ENCODE measurements around the gene UVRAG. TPM values are rescaled to one million over a fixed set of nuclear protein-coding genes. Genes with fewer than 3 reads are reported as not detected.

Gene UVRAG
- total RNA-seq, 4 donors from 2014 or later = 27.3 to 38.7 (median 33.6) TPM

- H3K27ac ChIP-seq = peak overlapping the region in 2 of 4 donors; percentile 8 to 26
- H3K4me1 ChIP-seq = peaks cover 0 to 33% (median 17%) of the 10 kb centered on the region in 4 donors
- H3K36me3 ChIP-seq = peaks cover 0 to 10% (median 0%) of the 10 kb centered on the region in 3 donors
- TF ChIP-seq EP300 (IDR thresholded peaks at IDR 0.05) (no peak), POLR2A (IDR thresholded peaks at IDR 0.05) (no peak), CTCF (IDR thresholded peaks at IDR 0.05) (no peak)
- WGBS, 2 donors = 85 to 86% methylated on average over 2 of the region's 2 CpGs
- H3K9me3 ChIP-seq = no peaks in the 10 kb centered on the region
- no peak overlapping the region for H3K4me3 ChIP-seq
- no peaks in the 10 kb centered on the region for H3K27me3 ChIP-seq
- DNase-seq (ENCODE audit: low spot score in 2 of 2) = no peak
Measured at GRCh38 chr11:76119032-76119431, 304.0 kb downstream of the UVRAG start.

- TF ChIP-seq EP300 (IDR thresholded peaks at IDR 0.05) = no peak
- TF ChIP-seq CTCF (IDR thresholded peaks at IDR 0.05) = no peak
- no peak for TF ChIP-seq POLR2A (IDR thresholded peaks at IDR 0.05)
- Histone ChIP-seq H3K27ac (peak overlapping the region in 2 of 4 donors; percentile 8 to 26), H3K27me3 (no peaks in the 10 kb centered on the region), H3K9me3 (no peaks in the 10 kb centered on the region), H3K36me3 (peaks cover 0 to 10% (median 0%) of the 10 kb centered on the region in 3 donors), H3K4me3 (no peak overlapping the region), H3K4me1 (peaks cover 0 to 39% (median 17%) of the 10 kb centered on the region in 4 donors)
- no peak for DNase-seq (ENCODE audit: low spot score in 2 of 2)
- 68 to 73% methylated on average over 4 of the region's 4 CpGs for WGBS, 2 donors
Measured at GRCh38 chr11:76119779-76120178, 304.8 kb downstream of the UVRAG start.

GRCh38 chr11:76120513-76121101 is 305.6 kb downstream of the UVRAG start:
- no peak for DNase-seq (ENCODE audit: low spot score in 2 of 2)
- H3K27ac ChIP-seq = peak overlapping the region in 2 of 4 donors; percentile 12 to 58
- no peak overlapping the region for H3K4me3 ChIP-seq
- H3K9me3 ChIP-seq = no peaks in the 10 kb centered on the region
- peaks cover 0 to 46% (median 17%) of the 10 kb centered on the region in 4 donors for H3K4me1 ChIP-seq
- H3K36me3 ChIP-seq = peaks cover 0 to 10% (median 0%) of the 10 kb centered on the region in 3 donors
- no peaks in the 10 kb centered on the region for H3K27me3 ChIP-seq
- 30 to 32% methylated on average over 5 of the region's 5 CpGs for WGBS, 2 donors
- TF ChIP-seq EP300 (IDR thresholded peaks at IDR 0.05) (no peak), CTCF (IDR thresholded peaks at IDR 0.05) (no peak), POLR2A (IDR thresholded peaks at IDR 0.05) (no peak)

GRCh38 chr11:76123248-76123647 is 308.2 kb downstream of the UVRAG start:
- TF ChIP-seq POLR2A (IDR thresholded peaks at IDR 0.05) = no peak
- TF ChIP-seq EP300 (IDR thresholded peaks at IDR 0.05) = peak in 1 of 2 donors; percentile 21
- 54 to 57% methylated on average over 4 of the region's 4 CpGs for WGBS, 2 donors
- no peak overlapping the region for H3K4me3 ChIP-seq
- no peaks in the 10 kb centered on the region for H3K36me3 ChIP-seq
- no peaks in the 10 kb centered on the region for H3K9me3 ChIP-seq
- DNase-seq (ENCODE audit: low spot score in 2 of 2) = peak in 1 of 2 donors; percentile 20
- H3K4me1 ChIP-seq = peaks cover 0 to 42% (median 17%) of the 10 kb centered on the region in 4 donors
- no peak overlapping the region for H3K27ac ChIP-seq
- H3K27me3 ChIP-seq = no peaks in the 10 kb centered on the region

- TF ChIP-seq EP300 (IDR thresholded peaks at IDR 0.05) (no peak), POLR2A (IDR thresholded peaks at IDR 0.05) (no peak), CTCF (IDR thresholded peaks at IDR 0.05) (no peak)
- Histone ChIP-seq H3K27ac (no peak overlapping the region), H3K4me1 (peaks cover 0 to 27% (median 11%) of the 10 kb centered on the region in 4 donors), H3K36me3 (no peaks in the 10 kb centered on the region), H3K9me3 (no peaks in the 10 kb centered on the region), H3K4me3 (no peak overlapping the region), H3K27me3 (no peaks in the 10 kb centered on the region)
- WGBS, 2 donors = 80 to 82% methylated on average over 8 of the region's 8 CpGs
- no peak for DNase-seq (ENCODE audit: low spot score in 2 of 2)
Measured at GRCh38 chr11:76124905-76125770, 310.1 kb downstream of the UVRAG start.

Measured in tibial nerve (tissue), 4 donors.